ENCODE data around the gene GLS. TPM values are rescaled to one million over a fixed set of nuclear protein-coding genes. Genes with fewer than 3 reads are reported as not detected.

GLS gene
- total and polyA plus RNA-seq, 4 donors: 59.4 to 425 (median 227) TPM

DNA sequence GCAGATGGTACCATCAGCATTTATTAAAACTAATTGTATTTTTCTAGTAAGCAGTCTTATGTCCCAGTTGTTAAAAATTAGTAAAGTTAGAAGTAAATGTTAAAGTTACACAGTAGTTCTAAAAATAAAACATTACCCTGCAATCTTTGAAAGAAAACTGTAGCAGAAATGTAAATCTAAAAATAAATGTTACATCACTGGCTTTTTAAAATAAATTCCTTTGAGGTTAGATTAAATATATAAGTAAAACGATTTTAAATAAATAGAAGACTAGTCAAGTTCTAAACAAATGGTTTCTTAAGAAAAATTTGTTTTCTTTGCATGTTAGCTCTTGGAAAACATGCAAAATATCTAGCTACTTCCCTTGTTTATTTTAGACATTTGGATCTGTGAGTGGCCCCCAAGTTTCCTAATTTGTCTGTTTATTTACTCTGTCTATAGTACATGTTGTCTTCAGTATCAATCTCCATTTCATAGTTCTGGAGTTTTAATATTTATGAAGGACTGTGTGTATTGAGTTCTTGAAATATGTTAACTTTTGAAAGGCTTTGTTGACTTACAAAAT is 58.2 kb downstream of the GLS start:
- DNase-seq: no peak
- no peaks in the 10 kb centered on the region for H3K36me3 ChIP-seq (ENCODE audit: control insufficient read depth in 1 of 2, insufficient read depth in 2 of 2, low read length in 1 of 2)
- 2 to 6% methylated on average over 1 of the region's 1 CpG for WGBS, 2 donors
- no peaks in the 10 kb centered on the region for H3K27me3 ChIP-seq (ENCODE audit: control insufficient read depth in 1 of 2, insufficient read depth in 2 of 2, low read length in 1 of 2)
- no peak overlapping the region for H3K4me3 ChIP-seq (ENCODE audit: low read length in 2 of 2)
- no peaks in the 10 kb centered on the region for H3K9me3 ChIP-seq (ENCODE audit: control insufficient read depth, low read length)
- H3K27ac ChIP-seq (ENCODE audit: low read depth in 1 of 2, low read length in 2 of 2): no peak overlapping the region
- peaks cover 0 to 6% of the 10 kb centered on the region in 2 donors for H3K4me1 ChIP-seq (ENCODE audit: control insufficient read depth in 1 of 2, insufficient read depth in 2 of 2, low read length in 2 of 2)
- intact Hi-C loops (cut with DNase I): loop anchor here in 1 of 2 donors (5.0 kb wide), 1 partner anchor 37 kb away; no protein-coding TSS in a partner anchor
- no peak for ATAC-seq (ENCODE audit: low FRiP score)

DNA sequence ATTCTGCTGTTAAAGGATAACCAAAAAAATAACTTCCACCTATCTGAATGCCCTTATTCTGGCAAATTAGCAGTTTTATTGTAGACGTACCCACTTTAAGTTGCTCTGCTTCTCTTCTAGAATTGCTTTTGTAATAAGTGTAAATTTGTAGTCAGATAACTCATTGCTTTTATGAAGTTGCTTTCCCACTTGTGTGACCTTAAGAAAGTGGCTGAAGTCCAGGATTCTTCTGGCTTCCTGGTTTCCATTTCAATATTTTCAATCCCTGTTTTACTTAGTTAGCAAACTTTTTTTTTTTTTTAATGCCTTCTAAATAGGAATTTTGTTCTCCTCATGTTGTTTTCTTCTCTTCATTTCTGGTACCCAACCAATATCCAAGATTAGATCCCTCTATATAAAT is 59.8 kb downstream of the GLS start:
- Histone ChIP-seq H3K36me3 (ENCODE audit: control insufficient read depth in 1 of 2, insufficient read depth in 2 of 2, low read length in 1 of 2) (no peaks in the 10 kb centered on the region), H3K9me3 (ENCODE audit: control insufficient read depth, low read length) (no peaks in the 10 kb centered on the region), H3K4me3 (ENCODE audit: low read length in 2 of 2) (no peak overlapping the region), H3K27me3 (ENCODE audit: control insufficient read depth in 1 of 2, insufficient read depth in 2 of 2, low read length in 1 of 2) (no peaks in the 10 kb centered on the region), H3K4me1 (ENCODE audit: control insufficient read depth in 1 of 2, insufficient read depth in 2 of 2, low read length in 2 of 2) (peaks cover 2 to 6% of the 10 kb centered on the region in 2 donors), H3K27ac (ENCODE audit: low read depth in 1 of 2, low read length in 2 of 2) (no peak overlapping the region)
- WGBS, 2 donors: 24 to 25% methylated on average over 1 of the region's 1 CpG
- DNase-seq (no peak), ATAC-seq (ENCODE audit: low FRiP score) (no peak)
- intact Hi-C loops (cut with DNase I): no loop called here

- intact Hi-C loops (cut with DNase I): no loop called here
- ATAC-seq (ENCODE audit: low FRiP score) (no peak), DNase-seq (no peak)
- no peaks in the 10 kb centered on the region for H3K9me3 ChIP-seq (ENCODE audit: control insufficient read depth, low read length)
- H3K36me3 ChIP-seq (ENCODE audit: control insufficient read depth in 1 of 2, insufficient read depth in 2 of 2, low read length in 1 of 2): no peaks in the 10 kb centered on the region
- peaks cover 2 to 6% of the 10 kb centered on the region in 2 donors for H3K4me1 ChIP-seq (ENCODE audit: control insufficient read depth in 1 of 2, insufficient read depth in 2 of 2, low read length in 2 of 2)
- H3K27me3 ChIP-seq (ENCODE audit: control insufficient read depth in 1 of 2, insufficient read depth in 2 of 2, low read length in 1 of 2): no peaks in the 10 kb centered on the region
- H3K27ac ChIP-seq (ENCODE audit: low read depth in 1 of 2, low read length in 2 of 2): no peak overlapping the region
- 98 to 100% methylated on average over 2 of the region's 2 CpGs for WGBS, 2 donors
- no peak overlapping the region for H3K4me3 ChIP-seq (ENCODE audit: low read length in 2 of 2)
These were observed 61.0 kb downstream of the GLS start for GRCh38 chr2:190941571-190941970.

- H3K9me3 ChIP-seq (ENCODE audit: control insufficient read depth, low read length): no peaks in the 10 kb centered on the region
- H3K4me1 ChIP-seq (ENCODE audit: control insufficient read depth in 1 of 2, insufficient read depth in 2 of 2, low read length in 2 of 2): peaks cover 6% of the 10 kb centered on the region in 2 donors
- no peak overlapping the region for H3K4me3 ChIP-seq (ENCODE audit: low read length in 2 of 2)
- no peak for DNase-seq
- no peaks in the 10 kb centered on the region for H3K27me3 ChIP-seq (ENCODE audit: control insufficient read depth in 1 of 2, insufficient read depth in 2 of 2, low read length in 1 of 2)
- WGBS, 2 donors: 95 to 98% methylated on average over 2 of the region's 2 CpGs
- no peaks in the 10 kb centered on the region for H3K36me3 ChIP-seq (ENCODE audit: control insufficient read depth in 1 of 2, insufficient read depth in 2 of 2, low read length in 1 of 2)
- H3K27ac ChIP-seq (ENCODE audit: low read depth in 1 of 2, low read length in 2 of 2): no peak overlapping the region
- intact Hi-C loops (cut with DNase I): no loop called here
- no peak for ATAC-seq (ENCODE audit: low FRiP score)
These were observed 62.1 kb downstream of the GLS start for GRCh38 chr2:190942697-190943096.

DNA sequence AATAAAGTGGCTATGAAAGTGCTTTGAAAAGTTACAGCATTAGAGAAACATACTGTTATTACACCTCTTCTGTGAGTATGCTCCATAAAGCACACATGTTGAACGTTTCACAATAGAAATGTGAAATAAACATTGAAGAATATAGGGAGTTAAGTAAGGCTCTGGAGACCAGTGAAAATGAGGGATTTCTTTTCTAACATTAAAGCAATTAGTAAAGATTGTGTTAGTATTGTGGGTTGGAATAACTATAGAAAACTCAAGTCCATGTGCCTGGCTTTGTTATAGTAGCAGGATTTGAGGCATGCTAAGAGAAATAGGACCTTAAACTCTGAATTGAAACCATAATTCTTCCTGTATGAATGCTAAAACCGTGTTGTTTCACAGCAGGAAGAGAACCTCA is 63.1 kb downstream of the GLS start:
- ATAC-seq (ENCODE audit: low FRiP score): no peak
- 52% methylated on average over 2 of the region's 2 CpGs for WGBS, 2 donors
- Histone ChIP-seq H3K27ac (ENCODE audit: low read depth in 1 of 2, low read length in 2 of 2) (no peak overlapping the region), H3K9me3 (ENCODE audit: control insufficient read depth, low read length) (no peaks in the 10 kb centered on the region), H3K4me3 (ENCODE audit: low read length in 2 of 2) (no peak overlapping the region), H3K27me3 (ENCODE audit: control insufficient read depth in 1 of 2, insufficient read depth in 2 of 2, low read length in 1 of 2) (no peaks in the 10 kb centered on the region), H3K36me3 (ENCODE audit: control insufficient read depth in 1 of 2, insufficient read depth in 2 of 2, low read length in 1 of 2) (no peaks in the 10 kb centered on the region), H3K4me1 (ENCODE audit: control insufficient read depth in 1 of 2, insufficient read depth in 2 of 2, low read length in 2 of 2) (peaks cover 6 to 9% of the 10 kb centered on the region in 2 donors)
- intact Hi-C loops (cut with DNase I): no loop called here
- no peak for DNase-seq

- H3K9me3 ChIP-seq (ENCODE audit: control insufficient read depth, low read length): no peaks in the 10 kb centered on the region
- H3K4me1 ChIP-seq (ENCODE audit: control insufficient read depth in 1 of 2, insufficient read depth in 2 of 2, low read length in 2 of 2): peaks cover 6 to 9% of the 10 kb centered on the region in 2 donors
- H3K4me3 ChIP-seq (ENCODE audit: low read length in 2 of 2): no peak overlapping the region
- peak; percentile 20 for ATAC-seq (ENCODE audit: low FRiP score)
- WGBS, 2 donors: 0 to 1% methylated on average over 1 of the region's 1 CpG
- no peaks in the 10 kb centered on the region for H3K36me3 ChIP-seq (ENCODE audit: control insufficient read depth in 1 of 2, insufficient read depth in 2 of 2, low read length in 1 of 2)
- DNase-seq: no peak
- no peak overlapping the region for H3K27ac ChIP-seq (ENCODE audit: low read depth in 1 of 2, low read length in 2 of 2)
- no peaks in the 10 kb centered on the region for H3K27me3 ChIP-seq (ENCODE audit: control insufficient read depth in 1 of 2, insufficient read depth in 2 of 2, low read length in 1 of 2)
- intact Hi-C loops (cut with DNase I): no loop called here
These were observed 66.5 kb downstream of the GLS start for GRCh38 chr2:190947141-190947540.

DNA sequence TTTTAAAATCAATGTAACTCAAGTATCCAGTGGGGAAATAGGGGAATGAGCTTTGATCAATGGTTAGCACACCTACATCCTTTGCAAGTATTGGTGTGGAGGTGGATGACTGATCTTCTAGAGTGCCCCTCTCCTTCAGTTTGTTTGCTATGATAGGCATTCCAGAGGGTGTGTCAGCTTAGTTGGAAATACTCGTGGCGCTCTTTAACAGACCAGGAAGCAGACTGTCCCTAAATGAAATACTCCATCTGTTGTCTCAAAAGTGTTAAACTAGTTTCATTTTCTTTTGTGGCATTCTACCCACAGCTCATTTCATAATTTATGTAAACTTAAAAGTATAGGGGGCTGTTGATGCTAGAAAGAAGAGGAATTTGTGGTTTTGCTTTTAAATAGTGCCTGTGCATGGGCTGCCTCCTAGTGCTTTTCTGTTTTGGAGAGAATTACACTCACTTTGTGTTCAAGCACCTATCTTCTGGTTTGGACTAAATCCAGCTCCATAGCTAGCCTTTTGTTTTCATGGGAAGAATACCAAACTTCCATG is 67.2 kb downstream of the GLS start:
- intact Hi-C loops (cut with DNase I): no loop called here
- Histone ChIP-seq H3K27ac (ENCODE audit: low read depth in 1 of 2, low read length in 2 of 2) (peak overlapping the region in 1 of 2 donors; percentile 25), H3K9me3 (ENCODE audit: control insufficient read depth, low read length) (no peaks in the 10 kb centered on the region), H3K36me3 (ENCODE audit: control insufficient read depth in 1 of 2, insufficient read depth in 2 of 2, low read length in 1 of 2) (no peaks in the 10 kb centered on the region), H3K4me3 (ENCODE audit: low read length in 2 of 2) (no peak overlapping the region), H3K4me1 (ENCODE audit: control insufficient read depth in 1 of 2, insufficient read depth in 2 of 2, low read length in 2 of 2) (peaks cover 6 to 7% of the 10 kb centered on the region in 2 donors), H3K27me3 (ENCODE audit: control insufficient read depth in 1 of 2, insufficient read depth in 2 of 2, low read length in 1 of 2) (no peaks in the 10 kb centered on the region)
- ATAC-seq (ENCODE audit: low FRiP score) (peak; percentile 44), DNase-seq (no peak)
- WGBS, 2 donors: 1 to 2% methylated on average over 2 of the region's 2 CpGs

DNA sequence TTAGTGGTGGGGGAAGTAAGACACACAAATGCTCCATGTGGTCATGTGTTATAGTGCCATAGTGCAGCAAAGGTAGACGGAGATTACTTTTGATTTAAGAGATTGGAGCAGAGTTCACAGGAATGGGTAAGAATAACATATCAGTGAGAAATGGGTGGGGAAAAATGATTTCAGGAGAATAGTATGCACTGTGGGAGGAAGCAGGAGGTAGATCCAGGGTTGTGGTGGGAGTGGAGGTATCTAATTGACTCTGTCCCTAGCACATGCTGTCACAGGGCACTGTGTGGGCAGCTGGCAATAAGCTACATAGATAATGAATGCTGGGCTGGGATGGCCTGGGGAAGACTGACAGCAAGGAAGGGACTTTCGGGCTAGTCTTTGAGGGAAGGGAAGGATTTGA is 68.0 kb downstream of the GLS start:
- peak overlapping the region in 1 of 2 donors; percentile 71 for H3K27ac ChIP-seq (ENCODE audit: low read depth in 1 of 2, low read length in 2 of 2)
- no peak overlapping the region for H3K4me3 ChIP-seq (ENCODE audit: low read length in 2 of 2)
- H3K9me3 ChIP-seq (ENCODE audit: control insufficient read depth, low read length): no peaks in the 10 kb centered on the region
- H3K27me3 ChIP-seq (ENCODE audit: control insufficient read depth in 1 of 2, insufficient read depth in 2 of 2, low read length in 1 of 2): no peaks in the 10 kb centered on the region
- H3K4me1 ChIP-seq (ENCODE audit: control insufficient read depth in 1 of 2, insufficient read depth in 2 of 2, low read length in 2 of 2): peaks cover 3 to 6% of the 10 kb centered on the region in 2 donors
- DNase-seq (no peak), ATAC-seq (ENCODE audit: low FRiP score) (no peak)
- no peaks in the 10 kb centered on the region for H3K36me3 ChIP-seq (ENCODE audit: control insufficient read depth in 1 of 2, insufficient read depth in 2 of 2, low read length in 1 of 2)
- intact Hi-C loops (cut with DNase I): no loop called here
- 21 to 34% methylated on average over 2 of the region's 2 CpGs for WGBS, 2 donors

DNA sequence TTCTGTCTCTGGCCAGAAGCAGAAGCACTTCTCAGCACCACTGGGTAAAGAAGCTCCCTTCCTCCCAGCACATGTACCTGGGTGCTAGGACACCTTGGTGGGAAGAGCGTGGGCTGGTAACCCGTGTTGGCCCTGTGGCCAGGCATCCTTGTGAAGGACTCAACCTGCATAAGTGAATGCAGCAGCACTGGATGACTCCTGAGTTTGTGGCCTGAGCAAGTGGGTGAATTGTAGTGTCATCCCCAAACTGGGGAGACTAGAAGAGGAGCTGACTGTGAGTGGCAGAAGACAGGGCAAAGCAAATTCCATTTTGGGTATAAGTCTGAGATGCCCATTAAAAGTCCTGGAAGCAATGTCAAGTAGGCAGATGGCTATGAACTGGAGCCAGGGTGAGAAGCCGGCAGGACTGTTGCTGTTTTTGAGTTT is 70.0 kb downstream of the GLS start:
- H3K4me3 ChIP-seq (ENCODE audit: low read length in 2 of 2): no peak overlapping the region
- H3K27me3 ChIP-seq (ENCODE audit: control insufficient read depth in 1 of 2, insufficient read depth in 2 of 2, low read length in 1 of 2): no peaks in the 10 kb centered on the region
- no peaks in the 10 kb centered on the region for H3K9me3 ChIP-seq (ENCODE audit: control insufficient read depth, low read length)
- H3K36me3 ChIP-seq (ENCODE audit: control insufficient read depth in 1 of 2, insufficient read depth in 2 of 2, low read length in 1 of 2): no peaks in the 10 kb centered on the region
- no peak for ATAC-seq (ENCODE audit: low FRiP score)
- 68 to 71% methylated on average over 3 of the region's 3 CpGs for WGBS, 2 donors
- no peak overlapping the region for H3K27ac ChIP-seq (ENCODE audit: low read depth in 1 of 2, low read length in 2 of 2)
- H3K4me1 ChIP-seq (ENCODE audit: control insufficient read depth in 1 of 2, insufficient read depth in 2 of 2, low read length in 2 of 2): peaks cover 3% of the 10 kb centered on the region in 2 donors
- DNase-seq: no peak
- intact Hi-C loops (cut with DNase I): no loop called here
